Prostate gland (tissue), 2 donors: ENCODE measurements around the gene CD47.

Experiments used
- POLR2A ChIP-seq: fragments of 450-650 bp; IDR thresholded peaks from one replicate; pipeline ENCODE4 v1.6.1; 2016; ENCODE audit warnings: antibody characterized with exemption, mild to moderate bottlenecking
- TF ChIP-seq, protein P1 (sequence below), 4 experiments: fragments of 200-600 bp in 2 of 4; fragments of 450-650 bp in 2 of 4; sonication (generic) in 2 of 4; IDR thresholded peaks; 1 replicate in 3 of 4; 2 replicates in 1 of 4; pipeline ENCODE4 v1.5.1; 2016 to 2019; ENCODE audit warnings: antibody characterized with exemption in 4 of 4, mild to moderate bottlenecking in 2 of 4, moderate library complexity in 2 of 4

DNA sequence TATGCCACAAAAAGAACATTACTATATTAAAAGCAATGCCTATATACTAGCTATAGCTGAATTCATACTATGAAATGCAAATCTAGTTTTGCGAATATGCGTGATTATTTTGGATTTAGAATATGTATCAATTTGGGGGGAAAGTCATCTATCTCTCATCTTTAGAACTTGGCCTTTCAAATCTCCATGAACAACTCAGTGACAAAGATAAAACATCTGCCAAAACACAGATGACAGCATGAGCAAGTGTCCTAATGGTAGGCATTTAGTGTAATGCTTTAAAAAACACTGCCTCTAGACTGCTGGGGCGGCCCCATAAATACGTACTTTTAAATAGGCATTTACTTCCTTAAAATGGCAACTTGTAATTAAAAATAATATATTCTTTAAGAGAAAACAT, 2.7 kb downstream of the CD47 start:
- no peak for TF ChIP-seq POLR2A
- TF ChIP-seq, protein P1, sequence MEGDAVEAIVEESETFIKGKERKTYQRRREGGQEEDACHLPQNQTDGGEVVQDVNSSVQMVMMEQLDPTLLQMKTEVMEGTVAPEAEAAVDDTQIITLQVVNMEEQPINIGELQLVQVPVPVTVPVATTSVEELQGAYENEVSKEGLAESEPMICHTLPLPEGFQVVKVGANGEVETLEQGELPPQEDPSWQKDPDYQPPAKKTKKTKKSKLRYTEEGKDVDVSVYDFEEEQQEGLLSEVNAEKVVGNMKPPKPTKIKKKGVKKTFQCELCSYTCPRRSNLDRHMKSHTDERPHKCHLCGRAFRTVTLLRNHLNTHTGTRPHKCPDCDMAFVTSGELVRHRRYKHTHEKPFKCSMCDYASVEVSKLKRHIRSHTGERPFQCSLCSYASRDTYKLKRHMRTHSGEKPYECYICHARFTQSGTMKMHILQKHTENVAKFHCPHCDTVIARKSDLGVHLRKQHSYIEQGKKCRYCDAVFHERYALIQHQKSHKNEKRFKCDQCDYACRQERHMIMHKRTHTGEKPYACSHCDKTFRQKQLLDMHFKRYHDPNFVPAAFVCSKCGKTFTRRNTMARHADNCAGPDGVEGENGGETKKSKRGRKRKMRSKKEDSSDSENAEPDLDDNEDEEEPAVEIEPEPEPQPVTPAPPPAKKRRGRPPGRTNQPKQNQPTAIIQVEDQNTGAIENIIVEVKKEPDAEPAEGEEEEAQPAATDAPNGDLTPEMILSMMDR (IDR thresholded peaks at IDR 0.05): no peak
